ENCODE results near the gene PTPRA.
"Not testable (repeated sequence)": the region's sequence is repeated elsewhere in the genome, so short reads cannot be mapped to it uniquely, and the experiment has no call there.

The PTPRA gene

DNA sequence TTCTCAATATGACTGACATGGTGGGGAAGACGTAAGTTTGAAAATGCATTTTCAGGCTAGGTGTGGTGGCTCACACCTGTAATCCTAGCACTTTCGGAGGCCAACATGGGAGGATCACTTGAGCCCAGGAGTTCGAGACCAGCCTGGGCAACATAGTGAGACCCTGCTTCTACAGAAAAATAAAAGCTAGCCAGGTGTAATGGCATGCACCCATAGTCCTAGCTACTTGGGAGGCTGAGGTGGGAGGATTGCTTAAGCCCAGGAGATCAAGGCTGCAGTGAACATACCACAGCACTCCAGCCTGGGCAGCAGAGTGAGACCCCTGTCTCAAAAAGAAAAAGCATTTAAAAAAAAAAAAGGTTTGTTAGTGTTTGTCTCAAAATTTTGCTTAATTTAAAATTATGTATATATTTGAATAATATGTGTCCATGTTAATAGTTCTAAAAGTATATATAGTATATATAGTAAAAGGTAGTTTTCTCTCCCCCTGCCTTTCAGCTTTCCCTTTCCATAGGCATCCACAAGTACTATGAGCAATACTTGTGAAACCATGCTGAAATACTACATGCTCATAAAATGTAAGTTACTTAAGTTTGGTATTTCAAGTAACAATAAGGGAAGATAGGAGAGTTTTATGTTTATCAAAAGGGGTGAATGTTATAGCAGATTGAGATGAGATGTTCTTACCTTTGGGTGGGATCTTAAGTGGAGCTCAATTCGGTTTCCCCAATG is 15.1 kb downstream of the PTPRA start:
- no peak for DNase-seq (ENCODE audit: low read depth in 2 of 2)

DNA sequence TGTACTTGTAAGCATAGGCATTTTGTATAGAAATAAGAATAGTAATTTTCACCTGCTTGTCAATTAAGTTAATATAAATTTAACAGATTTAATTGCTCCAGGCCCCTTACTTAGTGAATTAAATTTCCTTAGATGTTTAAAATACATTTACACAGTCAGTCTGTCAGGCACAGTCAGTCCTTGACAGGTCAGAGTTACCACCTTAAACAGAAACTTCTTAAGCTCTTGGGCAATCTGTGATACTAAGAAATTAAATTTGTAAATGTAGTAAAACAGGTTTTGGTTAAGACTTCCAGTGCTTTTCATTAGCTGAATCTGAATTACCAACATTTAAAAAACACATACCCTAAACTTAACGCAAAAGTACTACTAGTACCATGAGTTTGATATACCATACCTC is 15.9 kb downstream of the PTPRA start:
- no peak for DNase-seq (ENCODE audit: low read depth in 2 of 2)

DNA sequence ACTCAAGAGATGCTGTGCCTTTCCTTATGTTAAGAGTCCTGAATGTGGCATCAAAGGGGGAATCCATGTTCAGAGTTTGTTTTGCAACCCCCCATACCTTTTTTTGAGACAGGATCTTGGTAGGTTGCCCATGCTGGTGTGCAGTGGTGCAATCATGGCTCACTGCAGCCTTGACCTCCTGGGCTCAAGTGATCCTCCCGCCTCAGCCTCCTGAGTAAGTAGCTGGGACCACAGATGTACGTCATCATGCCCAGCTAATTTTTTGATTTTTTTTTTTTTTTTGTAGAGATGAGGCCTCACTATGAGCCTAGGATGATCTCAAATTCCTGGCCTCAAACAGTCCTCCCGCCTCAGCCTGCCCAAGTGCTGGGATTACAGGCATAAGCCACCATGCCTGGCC is 16.5 kb downstream of the PTPRA start:
- DNase-seq (ENCODE audit: low read depth in 2 of 2), result no peak

DNA sequence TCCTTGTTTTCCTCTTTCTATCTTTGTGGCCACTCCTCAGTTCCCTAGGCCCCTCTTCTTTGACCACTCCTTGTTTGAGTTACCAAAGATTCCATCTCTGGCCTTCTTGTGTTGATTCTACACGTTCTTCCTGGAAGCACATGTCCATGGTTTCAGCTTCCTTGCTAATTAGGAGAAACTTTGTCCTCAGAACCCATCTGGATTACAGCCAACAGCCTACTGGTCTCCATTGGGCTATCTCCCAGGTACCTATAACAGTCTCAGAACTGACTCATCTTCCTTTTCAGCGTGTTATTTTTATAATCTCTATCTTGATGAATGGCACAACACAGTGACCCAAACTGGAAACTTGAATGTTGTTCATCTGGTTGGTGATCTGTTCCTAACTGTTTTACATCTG is 17.5 kb downstream of the PTPRA start:
- no peak for DNase-seq (ENCODE audit: low read depth in 2 of 2)

DNA sequence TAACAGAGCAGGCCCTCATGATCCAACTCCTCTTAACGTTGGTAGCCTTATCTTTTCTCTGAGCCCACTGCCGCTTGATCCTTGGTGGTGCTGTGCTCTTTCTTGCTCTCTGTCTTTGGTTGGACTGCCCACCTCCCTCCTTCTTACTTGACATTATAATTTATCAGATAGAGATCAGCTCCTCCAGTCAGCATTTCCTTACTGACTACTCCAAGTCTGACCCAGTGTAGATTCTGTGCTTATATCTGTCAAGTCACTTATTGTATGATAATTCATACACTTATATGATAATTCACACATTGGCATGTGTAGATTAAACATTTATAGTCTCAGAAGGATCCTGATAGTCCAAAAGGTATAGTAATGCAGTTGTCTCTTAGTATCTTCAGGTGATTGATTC is 18.1 kb downstream of the PTPRA start:
- DNase-seq (ENCODE audit: low read depth in 2 of 2), result no peak

DNA sequence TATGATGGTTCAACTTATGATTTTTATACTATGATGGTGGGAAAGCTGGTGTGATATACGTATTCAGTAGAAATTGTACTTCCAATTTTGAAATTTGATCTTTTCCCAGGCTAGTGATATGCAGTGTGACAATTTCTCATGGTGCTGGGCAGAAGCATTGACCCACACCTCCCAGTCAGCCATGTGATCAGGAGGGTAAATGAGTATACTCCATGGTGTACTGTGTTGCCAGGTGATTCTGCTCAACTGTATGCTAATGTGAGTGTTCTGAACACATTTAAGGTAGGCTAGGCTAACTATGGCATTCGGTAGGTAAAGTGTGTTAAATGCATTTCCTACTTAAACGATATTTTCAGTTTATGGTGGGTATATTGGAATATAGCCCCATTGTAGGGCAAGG is 19.1 kb downstream of the PTPRA start:
- DNase-seq (ENCODE audit: low read depth in 2 of 2), result no peak

DNA sequence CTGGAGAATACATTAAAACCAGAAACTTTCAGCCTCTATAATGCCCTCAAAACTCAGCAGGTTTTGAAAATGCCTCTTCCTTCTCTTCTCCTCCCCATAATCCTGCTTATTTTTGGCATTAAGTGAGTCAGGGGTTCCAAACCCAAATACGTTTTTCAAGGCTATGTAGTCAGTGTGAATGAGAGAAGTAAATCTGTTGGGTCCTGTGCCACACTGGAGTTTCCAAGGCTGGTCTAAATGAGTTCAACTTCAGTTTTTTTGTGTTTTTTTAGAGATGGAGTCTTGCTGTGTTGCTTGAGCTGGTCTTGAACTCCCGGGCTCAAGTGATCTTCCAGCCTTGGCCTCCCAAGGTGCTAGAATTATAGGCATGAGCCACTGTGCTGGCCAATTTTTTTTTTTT is 20.9 kb downstream of the PTPRA start:
- DNase-seq (ENCODE audit: low read depth in 2 of 2), result no peak

DNA sequence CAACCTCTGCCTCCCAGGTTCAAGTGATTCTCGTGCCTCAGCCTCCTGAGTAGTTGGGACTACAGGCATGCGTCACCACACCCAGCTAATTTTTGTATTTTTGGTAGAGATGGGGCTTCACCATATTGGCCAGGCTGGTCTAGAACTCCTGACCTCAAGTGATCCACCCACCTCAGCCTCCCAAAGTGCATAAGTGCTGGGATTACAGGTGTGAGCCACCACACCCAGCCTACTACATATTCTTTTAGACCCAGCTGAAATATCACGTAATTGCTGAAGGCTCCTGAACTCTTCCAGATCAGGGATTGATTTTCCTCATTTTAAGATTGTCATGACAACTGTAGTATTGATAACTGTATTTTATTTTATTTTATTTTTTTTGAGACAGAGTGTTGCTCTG is 21.9 kb downstream of the PTPRA start:
- DNase-seq (ENCODE audit: low read depth in 2 of 2), result not testable (repeated sequence)

DNA sequence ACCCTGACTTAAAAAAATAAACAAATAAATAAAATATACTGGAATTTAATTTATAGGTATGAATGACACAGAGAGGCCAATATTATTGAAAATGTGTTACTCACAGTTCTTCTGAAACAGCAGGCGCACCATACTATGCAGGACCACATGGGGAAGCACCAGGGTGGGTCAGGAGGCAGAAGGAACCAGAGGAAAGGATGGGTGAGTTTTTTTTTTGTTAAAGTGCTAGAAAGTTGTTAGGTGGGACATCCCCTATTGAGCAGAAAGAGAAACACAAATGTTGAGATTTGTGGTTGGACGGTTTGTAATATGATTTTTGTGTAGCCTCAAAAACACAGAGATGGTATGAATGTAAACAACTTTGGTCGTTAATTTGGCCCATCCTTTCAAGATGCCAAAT is 26.0 kb downstream of the PTPRA start:
- peak; percentile 14 to 21 for DNase-seq (ENCODE audit: low read depth in 2 of 2)

DNA sequence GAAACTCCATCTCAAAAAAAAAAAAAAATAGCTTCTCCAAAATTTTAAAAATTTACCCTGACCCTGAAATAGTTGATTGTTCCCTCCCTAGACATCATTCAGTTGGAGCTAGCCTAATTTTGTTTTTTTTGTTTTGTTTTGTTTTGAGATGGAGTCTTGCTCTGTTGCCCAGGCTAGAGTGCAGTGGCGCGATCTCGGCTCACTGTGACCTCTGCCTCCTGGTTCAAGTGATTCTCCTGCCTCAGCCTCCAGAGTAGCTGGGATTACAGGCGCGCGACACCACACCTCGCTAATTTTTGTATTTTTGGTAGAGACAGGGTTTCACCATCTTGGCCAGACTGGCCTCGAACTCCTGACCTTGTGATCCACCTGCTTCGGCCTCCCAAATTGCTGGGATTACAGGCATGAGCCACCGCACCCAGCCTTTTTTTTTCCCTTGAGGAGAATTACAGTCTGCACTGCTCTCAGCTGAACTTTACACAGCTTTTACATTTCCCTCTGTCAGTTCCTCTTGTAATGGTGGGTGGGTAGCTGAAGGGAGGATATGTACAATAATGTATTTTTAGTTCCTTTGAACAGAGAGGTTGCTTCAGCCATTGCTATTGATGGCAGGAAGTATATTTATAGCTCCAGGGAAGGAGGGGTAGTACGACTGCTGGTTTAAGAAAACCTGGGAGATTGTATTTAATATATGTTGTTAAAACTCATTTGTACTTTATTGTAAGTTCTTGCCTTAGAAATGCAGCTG is 27.7 kb downstream of the PTPRA start:
- DNase-seq (ENCODE audit: low read depth in 2 of 2), result no peak

DNA sequence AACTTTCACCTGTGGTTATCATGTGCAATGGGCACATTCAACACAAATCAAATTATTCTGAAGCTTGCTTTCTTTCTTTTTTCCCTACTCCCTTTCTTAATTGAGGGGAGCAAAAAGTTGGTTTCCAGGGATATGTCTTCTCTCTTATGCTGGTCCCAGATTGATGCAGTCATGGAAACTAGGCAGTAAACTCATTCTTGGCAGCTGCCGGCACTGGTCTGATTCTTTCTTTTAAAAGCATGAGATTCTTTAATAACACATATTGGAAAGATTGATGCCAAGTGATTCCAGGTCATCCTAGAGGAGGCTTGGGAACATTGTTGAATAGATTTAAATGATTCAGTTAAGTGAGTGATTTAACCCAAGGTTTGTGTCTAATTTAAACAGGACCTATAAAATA is 29.0 kb downstream of the PTPRA start:
- DNase-seq (ENCODE audit: low read depth in 2 of 2), result no peak

DNA sequence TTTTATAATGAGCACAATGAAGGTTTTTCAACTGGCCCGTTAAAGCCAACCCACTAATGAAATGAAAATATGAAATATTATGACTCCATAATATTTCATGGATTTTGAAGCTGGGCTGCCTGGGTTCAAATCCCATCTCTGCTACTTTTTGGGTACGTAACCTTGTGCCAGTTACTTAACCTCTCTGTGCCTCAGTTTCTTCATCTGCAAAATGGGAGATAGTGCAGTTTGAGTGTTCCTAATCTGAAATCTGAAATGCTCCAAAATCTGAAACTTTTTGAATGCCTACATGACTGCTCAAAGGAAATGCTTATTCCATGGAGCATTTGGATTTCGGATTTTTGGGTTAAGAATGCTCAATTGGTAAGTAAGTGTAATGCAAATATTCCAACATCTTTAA is 29.5 kb downstream of the PTPRA start:
- DNase-seq (ENCODE audit: low read depth in 2 of 2), result no peak

DNA sequence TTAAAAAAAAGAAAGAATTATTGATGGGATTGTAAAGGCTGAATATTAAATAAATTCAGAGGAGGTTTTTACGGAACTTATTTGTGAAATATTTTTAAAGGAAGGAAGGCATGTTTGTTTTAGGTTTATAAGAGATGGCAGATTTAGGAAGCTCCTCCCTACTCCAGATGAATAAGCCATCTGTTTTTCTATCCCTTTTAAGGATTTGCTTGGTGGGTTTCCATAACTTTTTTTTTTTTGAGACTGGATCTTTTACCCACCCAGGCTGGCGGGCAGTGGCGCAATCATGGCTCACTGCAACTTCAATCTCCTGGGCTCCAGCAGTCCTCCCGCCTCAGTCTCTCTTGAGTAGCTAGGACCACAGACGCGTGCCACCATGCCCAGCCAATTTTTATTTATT is 30.4 kb downstream of the PTPRA start:
- no peak for DNase-seq (ENCODE audit: low read depth in 2 of 2)

DNA sequence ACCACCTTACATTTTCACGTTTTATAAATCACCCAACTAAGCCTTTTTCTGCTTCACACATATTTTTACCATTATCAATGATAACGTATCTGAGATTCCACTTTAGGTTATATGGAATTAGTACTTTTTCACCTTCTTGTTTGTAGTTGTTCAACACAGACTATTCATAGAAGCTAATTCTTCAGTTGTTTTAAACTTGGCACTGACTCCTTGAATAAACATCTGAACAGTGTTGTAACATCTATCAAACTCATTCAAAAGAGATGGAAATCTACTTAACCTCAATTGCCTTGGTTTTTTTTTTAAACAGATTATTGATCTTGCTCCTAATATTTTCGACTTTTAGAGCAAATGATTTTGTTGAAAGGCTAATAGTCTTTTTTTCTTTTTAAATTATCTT is 34.2 kb downstream of the PTPRA start:
- DNase-seq (ENCODE audit: low read depth in 2 of 2), result no peak

DNA sequence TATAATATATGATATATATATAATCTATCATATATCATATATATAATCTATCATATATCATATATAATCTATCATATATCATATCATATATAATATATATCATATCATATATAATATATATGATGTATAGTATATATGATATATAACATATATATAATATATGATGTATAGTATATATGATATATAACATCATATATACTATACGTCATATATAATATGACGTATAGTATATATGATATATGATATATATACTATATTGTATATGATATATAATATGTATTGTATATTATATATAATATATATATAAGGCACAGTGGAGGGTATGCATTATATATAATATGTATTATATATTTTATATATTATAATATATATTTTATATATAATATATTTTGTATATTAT is 36.7 kb downstream of the PTPRA start:
- no peak for DNase-seq (ENCODE audit: low read depth in 2 of 2)

DNA sequence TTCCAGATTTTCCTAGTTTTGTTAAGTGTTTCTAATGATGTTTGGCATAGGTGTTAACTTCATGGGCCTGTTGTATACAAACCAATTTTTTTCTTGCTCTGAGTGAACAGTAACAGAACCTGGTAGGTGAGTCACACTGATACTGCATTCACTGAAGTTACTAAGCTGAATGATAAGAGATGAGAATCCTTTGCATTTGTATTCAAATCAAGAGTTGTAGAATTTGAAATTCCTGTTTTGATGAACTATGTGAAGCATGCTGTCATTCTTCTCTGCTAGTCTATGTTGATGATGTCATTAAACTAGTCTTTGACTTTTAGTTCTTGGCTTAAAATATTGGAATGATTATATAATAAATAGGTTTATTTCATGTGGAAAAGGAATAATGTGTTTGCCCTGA is 37.9 kb downstream of the PTPRA start:
- DNase-seq (ENCODE audit: low read depth in 2 of 2), result no peak

DNA sequence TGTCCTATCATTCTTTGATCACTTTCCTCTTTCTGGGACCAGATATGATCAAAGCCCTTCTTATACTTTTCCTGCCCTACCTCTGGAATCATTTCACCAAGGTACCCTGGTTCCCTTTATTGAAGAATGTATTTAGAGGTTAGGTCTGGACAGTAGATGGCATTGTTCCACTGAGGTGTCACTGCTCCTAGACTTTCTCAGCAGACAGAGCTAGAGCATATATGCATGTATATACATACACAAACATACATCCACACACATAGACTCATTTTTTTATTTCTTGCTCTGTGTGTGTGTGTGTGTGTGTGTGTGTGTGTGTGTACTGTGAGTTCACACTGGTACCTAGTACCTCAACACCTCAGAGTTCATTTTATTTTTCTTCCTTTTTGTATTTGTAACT is 40.9 kb downstream of the PTPRA start:
- DNase-seq (ENCODE audit: low read depth in 2 of 2), result no peak

DNA sequence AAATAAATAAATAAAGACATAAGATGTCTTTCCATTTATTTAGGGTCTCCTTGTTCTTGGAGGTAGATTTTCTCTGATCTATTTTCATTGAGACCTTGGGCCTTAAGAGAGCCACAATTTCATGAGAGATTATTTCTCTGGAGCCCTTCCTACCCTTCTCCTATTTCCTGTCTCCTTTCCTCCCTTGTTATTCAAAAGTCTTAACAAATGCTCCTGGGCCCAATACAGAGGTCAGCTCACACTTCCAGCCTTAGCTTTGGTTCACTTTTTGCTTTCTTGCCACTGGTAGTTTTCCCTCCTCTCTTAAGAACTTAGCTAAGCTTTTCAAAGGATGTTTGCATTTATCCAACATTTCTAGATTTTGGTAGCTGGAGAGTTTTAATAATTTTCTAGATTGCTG is 44.0 kb downstream of the PTPRA start:
- no peak for DNase-seq (ENCODE audit: low read depth in 2 of 2)

DNA sequence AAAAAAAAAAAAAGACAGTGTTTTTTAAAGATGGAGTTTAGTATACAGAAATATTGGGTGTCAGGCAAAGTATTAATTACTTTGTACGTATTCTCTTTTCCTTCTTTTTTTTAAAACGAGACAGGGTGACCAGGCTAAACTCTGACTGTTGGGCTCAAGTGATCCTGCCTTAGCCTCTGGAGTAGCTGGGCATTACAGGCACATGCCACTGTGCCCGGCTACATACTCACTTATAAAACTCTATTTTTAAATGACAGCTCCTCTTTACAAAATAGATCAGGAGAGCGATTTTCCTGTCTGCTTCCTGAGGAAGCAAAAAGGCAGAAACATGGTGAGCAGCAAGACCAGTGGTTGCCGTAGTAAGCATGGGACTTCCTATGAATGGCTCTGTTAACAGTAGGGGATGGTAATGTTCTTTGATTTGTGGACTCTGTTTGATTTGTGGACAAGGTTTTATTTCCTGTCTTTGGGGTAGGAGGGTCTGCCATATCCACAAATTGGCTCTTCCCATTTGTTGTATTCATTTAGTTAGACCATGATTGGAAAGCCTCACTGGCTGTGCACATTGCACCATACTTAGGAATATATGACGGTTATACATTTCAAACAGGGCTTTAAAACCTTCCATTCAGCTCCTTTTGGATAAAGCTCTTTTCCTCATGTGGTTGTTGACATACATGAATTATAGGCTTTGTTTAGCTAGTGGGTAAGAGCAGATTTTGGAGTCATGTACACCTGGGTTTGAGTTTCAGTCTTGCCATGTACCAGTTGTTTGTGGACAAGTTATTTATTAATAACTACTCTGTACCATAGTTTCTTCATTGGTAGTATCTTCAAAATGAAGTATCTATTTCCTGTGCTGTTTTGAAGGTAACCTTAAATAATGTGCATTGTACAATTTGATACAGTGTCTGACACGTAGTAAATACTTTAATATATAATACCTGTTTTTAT is 45.1 kb downstream of the PTPRA start:
- no peak for DNase-seq (ENCODE audit: low read depth in 2 of 2)

DNA sequence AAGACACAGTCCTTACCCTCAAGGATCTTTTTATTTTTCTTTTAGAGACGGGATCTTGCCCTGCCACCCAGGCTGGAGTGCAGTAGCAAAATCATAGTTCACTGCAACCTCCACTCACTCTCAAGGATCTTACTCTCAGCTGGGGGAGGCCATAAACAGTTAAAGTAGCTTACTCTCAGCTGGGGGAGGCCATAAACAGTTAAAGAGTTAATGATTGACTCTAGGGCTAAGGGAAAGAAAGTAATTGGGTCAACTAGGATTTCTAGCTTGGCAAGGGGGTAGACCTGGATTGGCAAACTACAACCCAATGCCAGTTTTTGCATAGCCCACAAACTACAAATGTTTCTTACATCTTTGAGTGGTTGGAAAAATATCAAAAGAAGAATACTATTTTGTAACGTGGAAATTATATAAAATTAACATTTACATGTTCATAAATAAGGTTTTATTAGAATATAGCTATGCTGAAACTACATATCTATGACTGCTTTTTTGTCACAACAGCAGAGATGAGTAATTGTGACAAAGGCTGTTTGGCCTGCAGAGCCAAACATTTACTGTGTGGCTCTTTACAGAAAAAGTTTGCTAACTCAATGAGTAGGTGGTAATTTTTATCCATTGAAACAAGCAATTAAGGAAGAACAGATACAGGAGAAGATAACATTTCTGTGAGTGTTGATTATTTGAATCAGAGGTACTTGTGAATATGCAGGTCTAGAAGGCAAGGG is 46.4 kb downstream of the PTPRA start:
- no peak for DNase-seq (ENCODE audit: low read depth in 2 of 2)

DNA sequence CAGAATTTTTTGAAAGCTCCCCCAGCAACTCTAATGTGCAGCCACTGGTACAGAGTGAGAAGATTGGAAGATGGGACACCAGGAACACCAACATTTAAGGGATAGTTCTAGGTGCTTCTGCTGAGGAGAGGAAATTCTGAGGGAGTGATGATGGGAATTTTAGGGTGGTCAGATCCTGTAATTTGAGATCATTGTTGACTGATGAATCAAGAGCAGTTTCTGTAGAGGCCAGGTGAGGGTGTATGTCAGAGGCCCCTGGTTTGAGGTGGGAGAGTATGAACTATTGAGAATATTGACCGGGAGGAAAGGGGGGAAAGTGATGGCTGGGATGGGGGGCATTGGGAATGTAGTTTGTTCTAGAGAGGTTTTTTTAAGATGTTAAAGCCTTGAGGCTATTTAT is 47.2 kb downstream of the PTPRA start:
- no peak for DNase-seq (ENCODE audit: low read depth in 2 of 2)

DNA sequence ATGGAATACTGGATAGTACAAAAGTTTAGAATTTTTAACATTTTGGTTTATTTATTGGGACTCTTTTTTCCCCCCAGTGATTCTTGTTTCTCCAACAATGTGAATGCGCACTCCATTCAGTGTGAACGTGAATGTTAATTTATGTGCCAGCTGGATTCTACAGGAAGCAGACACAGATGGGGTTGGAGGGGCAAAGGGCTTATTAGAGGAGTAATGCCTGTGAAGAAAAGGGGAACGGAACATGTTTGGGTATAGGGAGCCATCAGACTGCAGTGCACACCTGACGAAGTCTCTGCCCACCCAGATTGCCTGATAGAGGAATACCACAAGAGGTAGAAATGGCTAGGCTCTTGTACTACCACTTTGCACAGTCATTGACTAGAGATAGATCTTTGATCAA is 48.2 kb downstream of the PTPRA start:
- DNase-seq (ENCODE audit: low read depth in 2 of 2), result no peak
